NCI-H345 treated with DMSO at 0.1 percent for 48 hours (cell line): ENCODE results near the gene IL22RA1.

Experiments used
- DNase-seq: peaks from one replicate; lab custom pipeline; 2025; ENCODE audit not compliant: unreplicated experiment; lab: John Stamatoyannopoulos, UW

IL22RA1 gene

DNA sequence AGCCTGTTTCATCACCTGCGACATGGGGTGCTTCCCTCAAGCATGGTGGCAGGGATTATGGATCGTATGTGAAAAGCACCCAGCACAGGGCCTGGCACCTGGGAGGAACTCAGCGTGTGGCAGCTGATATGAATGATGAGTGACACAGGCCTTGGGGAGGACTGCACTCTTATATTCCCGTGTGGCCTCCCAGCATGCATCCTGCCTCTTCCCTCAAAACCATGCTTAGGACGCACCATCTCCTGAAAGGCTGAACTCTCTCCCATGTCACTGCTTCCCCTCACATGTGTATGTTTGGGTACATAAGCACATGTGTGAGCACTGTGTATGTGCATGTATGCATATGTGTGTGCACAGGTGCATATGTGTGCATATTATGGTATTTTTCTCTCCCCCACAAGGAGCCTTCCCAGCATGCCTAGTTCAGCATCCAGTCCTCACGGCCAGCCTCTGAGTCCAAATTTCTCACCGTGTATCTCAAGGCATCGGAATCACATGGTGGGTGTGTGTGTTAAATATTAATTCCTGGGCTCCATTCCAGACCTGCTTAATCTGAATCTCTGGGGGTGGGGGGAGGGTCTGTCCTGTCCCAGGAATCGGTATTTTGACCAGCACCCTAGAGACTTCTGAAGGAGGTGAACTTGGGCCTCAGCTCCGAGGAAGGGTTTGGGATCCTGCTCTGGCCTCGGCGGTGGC lies 43.8 kb downstream of the IL22RA1 start:
- no peak for DNase-seq

DNA sequence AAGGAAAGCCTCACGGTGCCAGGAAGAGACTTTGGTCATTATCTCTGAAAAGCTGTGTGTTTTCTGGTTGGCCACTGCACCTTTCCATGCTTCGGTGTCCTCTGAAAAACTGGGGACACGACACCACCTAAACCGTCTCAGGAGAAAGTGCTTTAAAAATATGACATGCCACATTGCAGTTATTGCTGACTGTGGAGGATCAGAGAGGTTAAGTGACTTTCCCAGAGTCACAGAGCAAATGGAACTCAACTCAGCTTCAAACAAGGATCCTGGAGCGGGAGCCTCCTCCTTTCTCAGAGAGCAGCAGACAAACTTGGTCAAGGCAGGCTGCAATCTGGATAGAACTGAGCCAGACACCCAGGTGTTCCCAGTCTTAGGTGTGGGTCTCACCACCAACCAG lies 44.8 kb downstream of the IL22RA1 start:
- DNase-seq, result no peak

DNA sequence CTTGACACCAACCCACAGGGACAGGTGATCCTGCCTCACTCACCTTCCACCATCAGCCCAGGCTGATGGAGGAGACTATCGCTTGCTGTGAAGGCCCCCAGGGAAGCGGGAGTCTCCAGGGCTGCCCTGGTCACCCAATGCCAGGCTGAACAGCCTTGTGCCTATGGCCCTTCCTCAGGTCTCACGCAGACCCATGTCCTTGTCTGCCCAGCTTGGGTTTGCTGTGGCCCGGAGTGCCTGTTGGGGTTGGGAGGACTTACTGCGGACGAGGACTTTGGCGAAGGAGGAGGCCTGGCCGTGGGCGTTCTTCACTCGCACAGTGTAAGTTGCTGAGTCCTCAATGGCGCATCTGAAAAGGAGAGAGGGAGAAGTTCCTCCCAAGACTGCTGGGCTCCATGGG lies 45.3 kb downstream of the IL22RA1 start:
- no peak for DNase-seq

DNA sequence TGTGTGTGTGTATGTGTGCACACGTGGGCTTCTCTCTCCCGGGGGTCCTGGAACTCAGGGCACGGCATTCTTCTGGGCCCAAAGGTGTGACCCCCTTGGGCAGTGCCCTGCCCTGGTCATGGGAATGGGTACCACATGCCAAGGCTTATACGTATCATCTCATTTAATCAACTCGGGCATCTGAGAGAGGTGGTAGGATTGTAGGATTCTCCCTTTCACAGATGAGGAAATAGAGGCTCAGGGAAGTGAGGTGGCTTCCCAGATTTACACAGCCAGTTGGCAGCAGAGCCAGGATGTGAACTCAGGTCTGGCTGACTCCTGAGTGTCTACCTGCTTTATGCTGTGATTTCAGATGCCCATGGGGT lies 46.2 kb downstream of the IL22RA1 start:
- DNase-seq, result no peak

DNA sequence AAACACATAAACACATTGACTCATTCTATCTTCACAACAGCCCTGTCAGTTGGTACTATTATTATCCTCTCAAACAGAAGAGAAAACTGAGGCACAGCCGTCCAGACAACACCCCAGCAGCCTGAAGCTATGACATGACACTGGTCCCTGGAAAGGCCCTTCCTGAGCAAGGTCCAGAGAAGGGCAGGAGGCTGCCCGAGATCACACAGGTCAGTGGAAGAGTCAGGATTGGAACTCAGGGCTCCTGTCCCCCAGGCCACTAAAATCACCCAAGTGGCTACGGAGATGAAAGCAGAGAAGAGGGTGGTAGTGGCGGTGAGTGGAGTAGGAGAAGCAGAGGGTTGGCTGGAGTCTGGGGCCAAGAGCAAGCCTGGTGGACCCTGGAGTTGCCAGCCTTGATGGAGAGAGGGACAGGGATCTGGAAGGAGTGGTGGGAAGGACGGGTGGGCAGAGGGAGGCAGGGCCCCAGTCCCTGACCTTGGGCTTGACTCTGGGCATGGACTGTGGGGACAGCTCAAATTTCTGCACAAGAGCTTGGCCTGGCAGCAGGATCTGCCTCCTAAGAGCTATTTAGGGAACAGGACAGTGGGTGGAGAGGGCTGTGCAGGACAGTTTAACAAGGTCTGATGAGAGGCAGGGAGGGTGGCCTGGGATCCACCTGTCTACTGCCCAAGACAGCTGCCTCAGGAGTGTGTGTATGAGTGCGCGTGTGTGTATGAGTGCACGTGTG lies 46.8 kb downstream of the IL22RA1 start:
- DNase-seq, result no peak

DNA sequence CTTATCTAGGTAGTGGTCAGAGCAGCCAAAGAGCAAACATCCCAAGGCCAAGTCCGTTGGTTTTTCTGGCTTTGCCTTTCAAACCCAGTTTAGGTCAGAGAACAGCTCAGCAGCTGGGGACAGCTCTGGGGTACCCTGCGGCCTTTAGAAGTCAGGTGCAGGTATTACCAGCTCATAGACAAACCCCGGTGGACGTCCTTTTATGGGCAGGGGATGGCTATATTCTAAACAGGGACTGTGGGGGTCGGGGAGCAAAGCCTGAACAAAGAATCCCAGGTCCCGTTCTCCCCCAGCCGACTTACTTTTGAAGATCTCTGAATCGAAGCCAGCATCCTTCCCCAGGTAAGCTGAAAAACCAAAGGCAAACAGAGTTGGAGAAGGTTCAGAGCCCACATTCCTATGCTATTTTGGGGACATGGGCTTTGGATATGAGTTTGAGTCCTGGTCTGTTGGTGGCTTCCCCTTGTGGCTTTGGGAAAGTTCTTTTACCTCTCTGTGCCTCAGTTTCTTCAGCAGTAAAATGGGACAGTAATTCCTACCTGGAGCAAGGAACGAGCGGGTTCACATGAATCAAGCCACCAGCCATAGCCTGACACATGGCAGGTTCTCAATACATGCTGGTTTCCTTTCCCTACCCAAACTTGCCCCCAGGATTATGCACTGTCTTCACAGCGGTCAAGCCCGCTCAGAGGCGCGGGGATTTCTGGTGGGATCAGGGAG lies 47.6 kb downstream of the IL22RA1 start:
- no peak for DNase-seq

DNA sequence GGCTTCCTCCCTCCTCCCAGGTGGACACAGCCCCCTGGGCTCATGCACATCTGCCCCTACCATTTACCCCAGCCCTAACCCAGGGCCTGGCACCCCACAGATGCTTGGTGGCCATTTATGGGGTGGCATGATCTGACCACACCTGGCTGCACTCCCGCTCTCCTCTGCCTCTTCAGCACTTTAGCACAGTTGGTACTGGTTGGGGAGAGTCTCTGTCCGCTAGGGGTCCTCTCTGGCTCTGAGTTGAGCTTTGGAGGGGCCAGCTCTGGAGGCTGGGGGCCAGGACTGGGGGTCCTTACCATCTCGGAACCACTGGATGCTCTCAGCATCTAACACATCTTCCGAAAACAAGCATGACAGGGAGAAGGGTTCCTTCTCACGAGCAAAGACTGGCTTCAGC lies 48.4 kb downstream of the IL22RA1 start:
- no peak for DNase-seq

DNA sequence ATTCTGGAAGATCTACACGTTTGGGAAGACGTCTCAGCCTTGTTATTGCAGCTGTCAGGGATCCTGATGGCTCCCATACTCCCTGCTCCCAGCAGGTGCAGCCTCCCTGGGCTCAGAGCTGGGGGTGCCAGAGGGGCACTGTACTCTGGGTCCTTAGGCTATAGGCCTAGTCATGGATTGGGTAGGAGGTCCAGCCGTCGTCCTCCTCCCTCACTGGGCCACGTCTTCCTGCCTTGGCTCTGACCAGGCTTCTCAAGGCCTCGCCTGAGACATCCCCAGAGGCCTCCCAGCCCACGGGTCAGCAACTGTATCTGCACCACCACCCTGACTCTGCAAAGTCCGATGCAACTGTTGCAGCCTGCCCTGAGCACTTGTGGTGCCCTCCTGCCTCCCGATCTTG lies 49.2 kb downstream of the IL22RA1 start:
- no peak for DNase-seq

DNA sequence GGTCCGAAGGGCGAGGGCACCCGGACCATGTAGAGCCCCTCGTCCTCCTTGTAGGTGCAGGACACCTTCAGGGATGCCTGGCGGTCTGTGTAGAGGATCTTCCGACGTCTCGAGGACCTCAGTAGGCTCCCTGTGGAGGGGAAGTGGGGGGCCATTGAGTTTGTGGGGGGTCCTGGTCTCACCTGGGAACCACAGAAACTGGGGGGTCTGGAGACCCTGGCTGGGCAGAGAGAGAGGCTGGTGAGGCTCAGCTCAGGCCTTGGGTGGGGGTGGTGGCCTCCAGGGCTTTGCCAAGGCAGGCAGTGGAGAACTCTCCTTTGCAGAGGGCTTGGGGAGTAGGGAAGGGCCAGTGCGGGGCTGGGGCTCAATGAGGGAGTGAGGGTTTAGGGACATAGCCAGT lies 50.0 kb downstream of the IL22RA1 start:
- no peak for DNase-seq

DNA sequence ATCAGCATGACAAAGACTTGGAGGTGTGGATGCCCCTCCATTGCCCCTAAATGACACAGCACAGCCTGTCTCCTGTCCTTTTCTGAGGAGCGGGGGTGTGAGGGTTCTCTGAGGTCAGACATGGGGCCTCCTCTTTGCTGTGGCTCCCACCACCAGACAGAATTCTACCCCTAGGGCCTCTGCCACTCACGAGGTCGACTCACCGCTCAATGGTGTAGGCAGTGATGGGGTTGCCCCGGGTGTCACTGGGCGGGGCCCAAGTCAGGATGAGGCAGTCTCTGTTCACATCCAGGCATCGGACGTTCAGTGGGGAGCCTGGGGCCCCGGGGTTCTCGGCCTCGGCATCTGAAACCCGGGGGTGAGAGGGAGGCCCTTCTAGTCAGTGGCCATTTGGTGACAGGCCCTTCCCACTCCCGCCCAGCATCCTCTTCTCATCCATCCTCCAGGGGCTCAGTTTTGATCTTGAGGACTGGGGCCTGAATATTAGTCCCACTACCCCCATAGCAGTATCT lies 50.9 kb downstream of the IL22RA1 start:
- DNase-seq, result no peak

DNA sequence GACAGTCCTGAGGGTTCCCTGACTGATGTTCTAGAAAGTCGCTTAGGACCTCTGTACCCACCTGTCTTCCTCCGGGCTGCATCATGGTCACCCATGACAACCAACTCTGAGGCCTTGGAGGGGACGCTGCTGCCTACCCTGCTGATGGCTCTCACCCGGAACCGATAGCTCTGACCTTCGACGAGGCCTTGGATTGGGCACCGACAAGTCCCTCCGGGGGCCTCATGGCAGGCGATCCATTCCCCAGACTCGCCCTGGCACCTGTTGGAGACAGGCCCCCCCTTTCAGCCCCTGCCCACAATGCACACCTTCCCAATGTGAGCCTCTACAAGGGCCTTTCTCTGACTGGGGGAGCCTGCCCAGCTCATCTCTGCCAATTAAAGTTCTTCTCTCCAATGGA lies 52.2 kb downstream of the IL22RA1 start:
- DNase-seq, result no peak

DNA sequence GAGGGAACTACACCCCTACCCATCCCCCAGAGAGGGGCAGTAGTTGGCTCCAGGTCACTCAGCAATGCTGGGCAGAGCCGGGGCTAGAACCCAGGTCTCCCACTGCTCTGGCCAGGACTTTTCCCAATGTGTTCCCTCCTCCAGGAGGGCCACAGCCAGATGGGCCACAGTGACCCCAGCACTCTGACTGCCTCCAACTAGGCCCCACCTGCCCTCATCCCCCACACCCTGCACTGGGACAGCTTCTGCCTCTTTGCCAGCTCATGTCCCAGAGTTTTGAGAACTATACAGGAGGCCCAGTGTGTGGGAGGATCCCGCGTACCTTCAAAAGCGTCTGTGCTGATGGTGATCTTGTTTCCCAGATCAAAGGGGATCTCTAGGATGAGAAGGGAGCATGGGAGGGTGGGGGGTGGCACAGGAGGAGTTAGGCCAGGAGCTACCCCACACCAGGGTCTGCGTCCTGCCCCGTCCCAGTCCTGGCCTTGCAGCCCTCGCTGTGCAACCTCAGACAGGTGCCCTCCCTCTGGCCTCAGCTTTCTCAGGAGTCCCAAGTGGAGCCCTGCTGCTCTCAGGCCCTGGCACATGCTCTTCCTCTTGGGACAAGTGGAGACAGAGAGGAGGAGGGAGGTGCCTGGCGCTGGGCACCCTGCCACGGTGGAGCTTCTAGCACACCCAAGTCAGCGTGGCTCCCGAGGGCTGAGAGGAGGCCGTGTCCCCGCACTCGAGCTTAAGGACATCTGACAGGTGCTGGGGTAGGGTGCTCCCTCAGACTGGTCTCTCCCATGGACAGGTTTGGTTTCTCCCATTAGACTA lies 53.0 kb downstream of the IL22RA1 start:
- no peak for DNase-seq

DNA sequence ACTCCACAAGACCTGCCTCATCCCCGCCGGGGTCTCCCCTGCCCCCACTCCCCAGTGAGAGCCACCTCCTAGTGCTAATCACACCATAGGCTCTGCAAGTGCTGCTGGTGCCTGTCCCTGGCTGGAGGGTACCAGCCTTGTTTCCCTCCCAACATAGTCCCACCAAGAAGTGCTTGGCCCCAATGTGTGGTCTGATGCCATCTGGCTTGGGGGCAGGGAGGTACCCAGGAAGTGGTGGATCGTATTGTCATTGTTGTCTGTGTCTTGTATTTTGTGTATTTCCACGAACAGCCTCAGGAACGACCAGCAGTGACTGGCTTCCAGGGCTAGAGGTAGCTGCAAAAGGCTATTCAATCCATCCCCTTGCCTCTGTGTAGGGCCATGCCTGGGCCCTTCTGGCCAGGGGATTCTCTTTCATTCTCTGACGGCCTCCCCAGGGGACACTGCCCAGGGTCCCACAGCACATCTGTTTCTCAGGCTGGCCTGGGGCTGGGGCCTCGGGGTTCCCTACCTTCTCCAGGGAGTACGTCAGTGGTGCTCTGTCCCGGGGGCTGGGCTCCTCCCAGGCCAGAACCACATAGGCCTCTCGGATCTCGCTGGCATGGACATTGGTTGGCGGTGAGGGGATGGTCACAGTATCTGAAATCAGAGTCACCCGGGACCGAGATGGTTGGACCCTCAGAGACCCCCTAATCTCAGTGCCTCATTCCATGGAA lies 53.8 kb downstream of the IL22RA1 start:
- no peak for DNase-seq

DNA sequence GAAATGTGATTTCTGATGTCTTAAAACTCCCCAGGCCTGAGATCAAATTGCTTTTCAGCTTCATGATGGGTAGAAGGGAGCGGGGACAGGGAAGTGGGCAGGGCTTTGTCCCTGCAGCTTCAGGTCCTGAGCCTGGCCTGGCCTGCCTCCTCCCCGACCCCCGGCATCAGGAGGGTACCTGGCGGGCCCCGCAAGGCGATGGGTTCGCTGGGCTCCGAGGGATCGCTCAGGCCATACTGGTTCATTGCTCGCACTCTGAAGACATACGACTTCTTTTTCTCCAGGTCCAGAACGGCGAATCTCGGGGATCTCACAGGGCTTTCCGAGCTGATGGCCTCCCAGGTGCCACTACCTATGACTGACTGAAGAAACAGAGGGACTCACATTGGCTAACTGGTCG lies 56.5 kb downstream of the IL22RA1 start:
- DNase-seq, result no peak

DNA sequence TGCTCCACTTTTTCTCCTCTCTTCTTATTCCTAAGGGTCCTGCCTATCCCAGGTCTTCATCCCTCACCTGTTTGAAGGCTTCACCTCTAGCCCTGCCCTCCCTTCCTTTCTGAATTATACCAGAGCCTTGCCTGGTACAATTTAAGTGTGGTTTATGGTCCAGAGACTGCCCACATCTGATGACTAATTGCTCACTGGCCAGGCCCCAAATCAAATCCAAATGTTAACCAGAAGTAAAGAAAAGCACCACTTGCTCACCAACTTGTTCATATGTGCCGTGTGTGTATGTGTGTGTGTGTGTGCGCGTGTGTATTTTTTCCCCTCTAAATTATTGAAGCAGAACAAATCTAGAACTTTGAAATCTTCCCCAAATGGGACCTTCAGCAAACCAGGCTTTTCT lies 57.4 kb downstream of the IL22RA1 start:
- DNase-seq, result no peak

DNA sequence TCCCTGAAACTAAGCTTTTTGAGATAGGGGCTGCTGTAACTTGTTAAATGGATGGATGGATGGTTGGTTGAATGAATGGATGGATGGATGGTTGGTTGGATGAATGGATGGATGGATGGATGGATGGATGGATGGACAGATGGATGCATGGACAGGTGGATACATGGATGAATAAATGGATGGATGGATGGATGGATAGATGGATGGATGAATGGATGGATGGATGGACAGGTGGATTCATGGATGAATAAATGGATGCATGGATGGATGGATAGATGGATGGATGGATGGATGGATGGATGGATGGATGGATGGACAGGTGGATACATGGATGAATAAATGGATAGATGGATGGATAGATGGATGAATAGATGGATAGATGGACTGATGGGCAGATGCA lies 57.9 kb downstream of the IL22RA1 start:
- no peak for DNase-seq

DNA sequence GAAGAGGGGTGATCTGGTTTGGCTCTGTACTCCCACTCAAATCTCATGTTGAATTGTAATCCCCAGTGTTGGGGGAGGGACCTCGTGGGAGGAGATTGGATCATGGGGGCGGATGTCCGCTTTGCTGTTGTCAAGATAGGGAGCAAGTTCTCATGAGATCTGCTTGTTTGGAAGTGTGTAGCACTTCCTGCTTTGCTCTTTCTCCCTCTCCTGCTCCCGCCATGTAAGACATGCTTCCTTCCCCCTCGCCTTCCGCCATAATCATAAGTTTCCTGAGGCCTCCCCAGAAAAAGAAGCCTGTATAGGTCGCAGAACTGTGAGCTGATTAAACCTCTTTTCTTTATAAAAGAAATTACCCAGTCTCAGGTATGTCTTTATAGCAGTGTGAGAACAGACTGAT lies 58.9 kb downstream of the IL22RA1 start:
- DNase-seq, result no peak

DNA sequence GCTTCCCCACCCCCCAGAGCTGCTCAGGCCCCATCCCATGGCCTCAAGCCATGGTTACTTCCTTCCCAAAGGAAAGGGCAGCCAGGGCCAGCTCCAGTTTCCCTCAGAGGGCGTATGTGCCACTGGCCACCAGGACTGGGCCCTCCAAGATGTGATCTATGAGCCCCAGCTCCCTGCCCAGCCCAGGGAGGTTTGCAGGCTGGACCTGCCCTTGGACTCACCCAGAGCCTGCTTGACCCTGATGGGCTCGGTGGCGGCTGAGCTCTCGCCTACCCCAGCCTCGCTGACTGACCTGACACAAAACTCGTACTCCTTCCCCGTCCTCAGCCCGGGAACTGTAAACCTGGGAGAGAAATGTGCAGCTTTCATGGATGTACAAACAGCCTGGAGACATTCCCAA lies 60.6 kb downstream of the IL22RA1 start:
- DNase-seq, result no peak

DNA sequence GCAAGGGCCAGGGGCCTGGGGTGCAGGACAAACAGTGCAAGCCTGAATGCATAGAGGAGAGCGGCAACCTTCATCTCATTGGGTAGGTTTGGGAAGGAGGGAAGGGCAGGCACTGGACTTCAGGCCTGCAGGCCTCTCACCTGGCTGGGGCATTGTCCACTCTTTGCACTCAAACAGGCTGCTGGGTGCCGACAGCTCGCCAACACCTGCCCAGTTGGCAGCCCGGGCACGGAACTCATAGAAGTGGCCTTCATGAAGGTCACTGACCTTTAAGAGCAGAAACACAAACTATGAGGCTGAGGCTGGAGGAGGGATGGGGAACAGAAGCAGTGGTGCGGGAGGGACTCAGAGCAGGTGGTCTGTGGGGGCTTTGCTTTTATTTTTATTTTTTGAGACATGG lies 61.8 kb downstream of the IL22RA1 start:
- DNase-seq, result no peak

DNA sequence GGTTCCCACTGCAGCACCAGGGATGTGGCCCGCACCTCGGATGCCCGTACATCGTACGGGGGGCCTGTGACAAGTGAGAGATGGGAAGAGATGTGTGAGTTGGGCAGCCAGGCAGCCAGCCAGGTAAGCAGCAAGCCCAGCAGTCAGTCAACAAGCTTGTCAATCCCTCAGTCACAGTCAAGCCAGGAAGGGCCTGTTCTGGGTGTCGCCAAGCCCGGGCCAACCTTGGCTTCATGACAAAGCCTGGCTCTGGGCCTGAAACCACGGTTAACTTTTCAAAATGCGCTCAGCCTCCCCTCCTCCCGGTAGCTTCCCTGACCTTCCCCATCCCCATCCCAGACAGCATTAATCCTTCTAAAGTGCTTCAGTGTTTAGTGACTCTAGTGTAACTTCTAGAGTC lies 62.8 kb downstream of the IL22RA1 start:
- DNase-seq, result no peak
